Measurements from ENCODE around the gene PRPH2.
A peak's percentile ranks its signal among the peaks of the same experiment; 100 is the strongest.

Gene PRPH2

DNA sequence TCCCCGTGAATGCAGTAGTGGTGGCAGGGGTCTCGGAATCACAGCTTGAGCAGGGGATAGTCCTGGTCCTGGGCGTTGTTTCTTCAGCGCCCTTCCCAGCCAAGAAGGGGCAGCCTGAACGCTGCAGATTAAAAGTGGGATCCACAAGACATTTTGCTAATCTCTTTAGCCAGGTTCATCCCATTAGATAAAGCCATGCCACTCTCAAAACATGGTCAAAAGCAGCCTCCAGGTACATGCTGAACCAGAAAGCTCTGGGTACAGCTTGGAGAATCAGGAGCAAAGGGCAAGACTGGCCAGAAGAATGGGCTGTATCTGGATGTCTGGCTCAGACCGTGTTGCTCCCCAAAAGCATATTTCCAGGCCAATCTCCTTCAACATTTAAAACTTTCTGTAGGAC, at the start of gene PRPH2:
Gene PRPH2, minus strand, starts transcription at position 101 of the 400 bp plus-strand sequence. CDS start 263 bp downstream, outside the sequence.
- DNase-seq, result no peak

GRCh38 chr6:42771741-42772100, 49.3 kb upstream of the PRPH2 start:
- no peak for DNase-seq

DNA sequence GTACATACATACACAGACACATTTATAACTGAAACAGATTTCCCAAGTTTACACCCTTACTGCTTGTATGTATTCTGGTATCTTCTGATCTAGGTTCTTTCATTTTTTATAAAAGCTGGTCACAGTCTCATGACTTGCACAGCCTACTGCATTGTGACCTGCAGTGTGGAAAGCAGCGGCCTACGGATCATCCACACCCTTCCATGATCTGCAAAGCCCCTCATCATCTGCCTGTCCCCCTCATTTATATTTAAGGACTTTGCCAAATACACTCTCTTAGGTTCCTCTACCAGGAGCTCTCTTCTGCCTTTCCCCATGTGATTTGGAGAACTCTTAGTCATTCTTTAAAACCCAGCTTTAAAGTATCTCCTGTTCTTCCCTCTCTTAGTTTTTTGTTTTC, 47.4 kb upstream of the PRPH2 start:
- DNase-seq, result no peak

DNA sequence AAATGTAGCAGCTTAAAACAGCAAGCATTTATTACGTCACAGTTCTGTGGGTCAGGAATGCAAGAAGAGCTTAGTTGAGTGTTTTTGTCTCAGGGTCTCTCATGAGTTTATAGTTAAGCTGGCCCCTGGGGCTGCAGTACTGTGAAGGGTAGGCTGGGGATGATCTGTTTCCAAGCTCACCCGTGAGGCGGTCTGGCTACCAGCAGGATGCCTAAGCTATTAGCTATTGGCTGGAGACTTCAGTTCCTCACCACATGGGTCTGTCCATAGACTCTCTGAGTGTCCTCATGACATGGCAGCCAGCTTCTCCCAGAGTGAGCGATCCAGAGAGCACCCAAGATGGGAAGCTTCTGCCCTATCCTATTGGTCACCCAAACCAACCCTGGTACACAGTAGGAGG, 46.7 kb upstream of the PRPH2 start:
- DNase-seq, result no peak

DNA sequence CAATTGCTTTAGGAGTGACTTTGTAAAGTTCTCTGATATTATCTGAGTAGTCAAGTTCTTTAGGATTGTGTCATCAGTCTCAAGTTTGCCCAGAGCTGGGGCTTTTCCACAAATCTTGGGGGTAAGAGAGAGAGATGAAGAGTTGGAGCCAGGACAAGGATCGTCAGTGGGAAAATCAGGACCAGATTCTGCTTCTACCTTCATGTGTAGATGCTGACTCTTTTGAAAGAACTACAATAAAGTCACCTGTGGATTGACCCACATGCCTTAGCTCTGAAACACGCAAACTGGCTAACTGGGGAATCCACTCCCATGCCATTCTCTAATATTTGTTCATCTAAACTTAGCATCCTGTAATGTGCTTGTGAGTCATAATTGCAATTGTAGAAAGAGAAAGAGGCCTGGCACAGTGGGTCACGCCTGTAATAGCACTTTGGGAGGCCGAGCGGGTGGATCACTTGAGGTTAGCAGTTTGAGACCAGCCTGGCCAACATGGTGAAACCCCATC, 43.8 kb upstream of the PRPH2 start:
- DNase-seq, result no peak

DNA sequence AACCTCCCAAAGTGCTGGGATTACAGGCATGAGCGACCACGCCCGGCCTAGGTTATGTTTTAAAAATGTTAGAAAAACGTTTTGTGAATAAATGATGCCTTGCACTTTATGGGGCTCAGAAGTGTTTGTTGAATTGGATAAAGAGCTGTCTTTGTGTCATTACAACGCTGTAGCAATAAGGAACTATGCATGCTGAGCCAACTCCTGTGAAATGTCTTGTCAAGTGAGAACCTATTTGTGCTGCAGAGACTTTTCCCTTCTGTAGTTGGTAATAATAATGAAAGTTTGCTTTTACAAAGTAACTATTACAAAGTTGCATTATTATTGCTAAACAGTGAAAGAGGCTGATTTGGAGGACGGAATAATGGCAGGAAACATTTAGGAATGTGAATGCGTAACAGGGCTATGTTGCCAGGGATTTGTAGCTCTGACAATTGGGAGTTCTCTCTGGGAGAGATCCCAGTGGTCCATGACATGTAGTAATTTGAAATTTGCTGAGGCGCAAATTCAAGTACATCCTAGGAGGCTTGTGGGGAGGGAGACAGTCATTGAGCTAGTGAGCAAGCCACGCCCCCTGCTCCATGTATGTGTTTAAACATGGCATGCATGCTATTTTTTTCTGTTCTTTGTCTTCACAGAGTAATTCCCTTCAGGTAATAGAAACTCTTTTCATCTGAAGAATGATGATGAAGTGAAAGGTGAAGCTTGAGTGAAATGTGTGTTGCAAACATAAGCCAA, 42.7 kb upstream of the PRPH2 start:
- no peak for DNase-seq

DNA sequence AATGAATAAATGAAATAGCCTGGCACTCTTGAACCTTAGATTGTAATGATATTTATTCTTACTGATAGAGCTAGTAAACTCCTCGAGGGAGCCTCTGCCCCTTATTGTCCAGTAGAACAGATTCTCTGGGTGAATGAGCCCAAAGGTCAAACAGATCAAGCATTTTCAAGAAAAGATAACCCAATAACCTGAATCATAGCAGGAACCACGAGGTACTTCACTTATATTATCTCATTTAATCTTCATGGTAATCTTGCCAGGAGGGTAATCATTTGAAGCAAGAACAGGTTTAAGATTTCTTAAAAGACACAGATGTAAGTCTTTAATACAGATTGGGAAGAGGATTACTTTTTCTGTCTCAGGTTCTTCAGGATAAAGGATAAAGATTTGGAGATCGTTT, 40.6 kb upstream of the PRPH2 start:
- DNase-seq, result no peak

DNA sequence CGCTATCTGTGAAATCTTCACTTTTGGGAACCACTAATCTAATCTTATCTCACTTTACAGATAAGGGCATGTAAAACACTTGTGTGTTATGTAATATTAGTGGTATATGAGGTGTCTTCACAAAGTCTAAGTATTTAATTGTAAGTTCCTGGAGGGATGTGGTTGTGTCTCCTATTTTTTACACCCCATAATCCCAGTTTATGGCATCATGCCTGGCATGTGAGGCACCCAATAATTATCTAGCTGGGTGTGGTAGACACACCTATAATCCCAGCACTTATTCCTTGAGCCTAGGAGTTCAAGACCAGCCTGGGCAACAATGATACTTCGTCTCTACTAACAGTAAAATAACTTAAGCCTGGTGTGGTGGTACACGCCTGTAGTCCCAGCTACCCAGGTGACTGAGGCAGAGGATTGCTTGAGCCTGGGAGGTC, 40.0 kb upstream of the PRPH2 start:
- DNase-seq, result no peak

DNA sequence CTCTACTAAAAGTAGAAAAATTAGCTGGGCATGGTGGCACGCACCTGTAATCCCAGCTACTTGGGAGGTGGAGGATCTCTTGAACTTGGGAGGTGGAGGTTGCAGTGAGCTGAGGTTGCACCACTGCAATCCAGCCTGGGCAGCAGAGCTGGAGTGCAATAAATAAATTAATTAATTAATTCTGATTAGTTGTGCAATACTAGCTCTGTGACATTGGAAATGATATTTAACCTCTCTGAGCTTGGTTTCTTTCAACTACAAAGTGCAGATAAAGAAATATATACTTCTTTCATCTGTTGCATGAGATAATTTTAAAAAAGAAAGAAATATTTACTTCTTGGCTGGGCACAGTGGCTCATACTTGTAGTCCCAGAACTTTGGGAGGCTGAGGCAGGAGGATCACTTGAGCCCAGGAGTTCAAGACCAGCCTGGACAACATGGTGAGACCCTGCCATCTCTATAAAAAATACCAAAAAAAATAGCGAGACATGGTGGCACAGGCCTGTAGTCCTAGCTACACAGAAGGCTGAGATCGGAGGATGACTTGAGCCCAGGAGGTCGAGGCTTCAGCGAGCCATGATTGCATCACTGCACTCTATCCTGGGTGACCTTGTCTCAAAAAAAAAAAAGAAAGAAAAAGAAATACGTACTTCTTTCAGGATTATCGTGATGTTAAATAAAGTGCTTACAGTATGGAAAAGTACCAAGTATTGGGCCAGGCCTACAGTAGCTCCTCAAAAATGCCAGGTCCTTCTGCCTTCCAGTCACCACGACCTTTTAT, 39.1 kb upstream of the PRPH2 start:
- no peak for DNase-seq

DNA sequence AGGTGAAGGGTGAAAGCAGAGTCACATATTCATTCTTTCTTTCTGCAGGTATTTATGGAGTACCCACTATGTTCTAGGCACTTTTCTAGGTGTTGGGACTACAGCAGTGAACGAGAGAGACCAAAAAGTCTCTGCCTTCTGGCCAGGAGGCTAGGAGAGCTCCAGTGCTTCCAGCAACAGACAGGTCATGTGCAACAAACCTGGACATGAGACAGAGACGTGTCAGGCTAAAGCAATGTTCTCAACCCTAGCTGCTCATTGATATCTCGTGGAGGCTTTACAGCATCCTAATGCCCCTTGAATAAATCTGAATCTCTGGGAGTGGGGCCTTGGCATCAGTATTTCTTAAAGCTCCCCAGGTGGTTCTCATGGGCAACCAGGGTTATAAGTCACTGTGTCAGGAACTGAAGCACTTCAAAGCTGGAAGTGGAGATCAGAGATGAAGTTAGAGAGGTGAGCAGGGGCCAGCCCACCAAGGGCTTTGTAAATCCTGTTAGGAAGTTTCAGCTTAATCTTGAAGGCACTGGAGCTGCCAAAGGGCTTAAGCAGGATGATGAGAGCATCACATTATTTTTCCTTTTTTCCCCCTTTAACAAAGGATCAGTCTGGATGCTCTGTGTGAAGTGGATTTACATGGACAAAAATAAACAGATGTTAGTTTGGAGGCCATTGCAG, 36.5 kb upstream of the PRPH2 start:
- no peak for DNase-seq

DNA sequence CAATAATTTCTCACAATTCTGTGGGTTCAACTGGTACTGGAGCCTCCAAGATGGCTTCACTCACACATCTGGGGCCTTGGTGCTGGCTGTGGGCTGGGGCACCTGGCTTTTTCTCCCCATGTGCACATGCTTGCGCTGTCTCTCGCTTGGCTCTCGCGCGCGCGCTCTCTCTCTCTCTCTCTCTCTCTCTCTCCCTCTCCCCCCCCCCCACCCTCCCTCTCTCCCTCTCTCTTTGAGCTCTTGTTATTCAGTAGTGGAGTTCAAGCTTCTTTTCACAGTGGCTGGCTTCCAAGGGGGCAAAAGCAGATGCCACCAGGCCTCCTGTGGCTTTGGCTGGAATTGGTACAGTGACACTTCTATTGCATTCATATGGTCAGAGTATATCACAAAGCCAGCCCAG, 34.3 kb upstream of the PRPH2 start:
- DNase-seq, result no peak

DNA sequence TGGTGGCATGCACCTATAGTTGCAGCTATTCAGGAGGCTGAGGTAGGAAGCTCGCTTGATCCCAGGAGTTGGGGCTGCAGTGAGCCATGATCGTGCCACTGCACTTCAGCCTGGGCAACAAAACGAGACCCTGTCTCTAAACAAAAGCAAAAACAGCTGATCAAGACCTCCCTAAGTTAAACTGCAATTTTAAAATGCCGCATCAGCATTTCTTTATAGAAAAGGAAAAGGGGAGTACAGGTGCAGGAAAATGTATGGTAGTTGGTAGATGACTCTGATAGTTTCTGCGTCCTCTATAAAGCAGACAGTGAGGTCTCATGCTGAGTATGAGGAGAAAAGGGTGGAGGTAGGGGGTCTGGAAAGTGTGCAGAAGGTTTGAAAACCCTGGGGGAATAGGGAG, 32.4 kb upstream of the PRPH2 start:
- DNase-seq, result no peak

- DNase-seq, result no peak
Measured at GRCh38 chr6:42751055-42751454, 28.7 kb upstream of the PRPH2 start.

DNA sequence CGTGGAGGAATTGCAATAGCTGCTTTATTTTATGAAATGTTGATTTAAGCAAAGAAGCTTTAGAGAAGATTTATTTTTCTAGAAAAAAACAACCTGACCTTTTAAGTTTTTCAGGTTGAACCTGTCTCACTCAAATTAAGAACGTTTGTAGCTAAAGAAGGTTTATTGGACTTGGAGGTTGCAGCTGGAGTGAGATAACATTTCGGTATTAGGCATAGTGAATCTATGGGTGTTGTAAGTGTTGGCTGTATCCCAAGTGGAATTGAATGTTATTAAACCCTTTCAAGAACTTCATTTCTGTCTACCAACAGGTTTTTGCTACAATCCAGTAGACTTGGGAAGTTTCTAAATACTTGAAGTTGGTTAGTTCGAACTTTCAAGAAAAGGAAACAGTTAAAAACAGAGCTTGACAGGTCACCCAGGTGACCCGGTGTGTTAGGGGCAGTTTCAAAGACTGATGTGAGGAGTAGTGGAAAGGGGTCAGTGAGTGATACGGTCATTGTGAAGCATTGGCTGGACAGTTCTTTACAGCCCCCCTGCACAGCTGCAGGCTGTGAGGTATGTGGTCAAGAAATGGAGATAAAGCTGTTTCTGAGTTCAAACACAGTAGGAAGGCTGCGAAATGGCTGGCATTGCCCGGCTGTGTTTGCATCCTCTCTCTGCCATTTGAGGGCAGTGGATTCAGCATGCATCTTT, 26.0 kb upstream of the PRPH2 start:
- DNase-seq, result peak in 1 of 2 experiments; percentile 30

DNA sequence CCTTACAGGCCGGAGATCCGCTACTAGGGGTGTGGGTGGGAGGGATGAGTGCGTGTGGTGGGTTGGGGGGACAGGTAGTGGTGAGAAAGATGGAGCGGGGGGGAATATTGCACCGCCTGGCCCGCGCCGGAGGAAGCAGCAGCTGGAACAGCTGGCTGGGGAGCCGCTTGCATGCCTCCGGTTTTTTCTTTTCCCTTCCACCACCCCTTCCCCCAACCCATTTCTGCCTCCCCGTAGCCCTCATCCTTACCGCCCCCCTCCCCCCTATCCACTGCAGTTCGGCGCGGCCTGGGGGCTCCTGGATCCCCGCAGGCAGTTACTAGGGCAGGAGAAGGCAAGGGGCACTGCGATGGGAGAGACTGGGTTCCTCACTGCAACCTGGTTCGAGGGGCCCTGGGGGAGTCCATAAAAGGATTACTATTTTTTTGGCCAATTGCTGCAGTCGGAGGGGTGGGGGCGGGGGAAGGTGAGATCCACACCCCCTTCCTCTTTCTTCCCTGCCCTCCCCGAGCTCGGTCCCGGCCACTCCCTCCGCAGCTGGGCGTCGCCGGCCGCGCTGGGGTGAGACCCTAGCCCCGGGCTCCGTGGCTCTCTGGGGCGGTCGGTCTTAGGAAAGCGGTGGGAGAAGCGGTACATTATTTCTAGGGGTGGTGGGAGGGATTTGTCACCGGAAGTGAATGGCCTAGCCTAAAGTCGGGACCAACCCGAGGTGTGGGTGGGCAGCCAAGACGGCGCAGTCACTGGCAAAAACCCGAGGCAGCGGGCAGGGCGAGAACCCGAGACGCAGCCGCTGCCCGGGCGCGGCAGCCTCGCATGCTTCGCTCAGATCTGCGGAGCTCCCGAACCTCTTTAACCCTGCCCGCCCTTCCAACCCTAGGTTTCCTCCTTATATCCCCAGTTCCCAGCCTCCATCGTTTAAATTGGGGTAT, 24.3 kb upstream of the PRPH2 start:
- DNase-seq, result peak; percentile 77 to 88

DNA sequence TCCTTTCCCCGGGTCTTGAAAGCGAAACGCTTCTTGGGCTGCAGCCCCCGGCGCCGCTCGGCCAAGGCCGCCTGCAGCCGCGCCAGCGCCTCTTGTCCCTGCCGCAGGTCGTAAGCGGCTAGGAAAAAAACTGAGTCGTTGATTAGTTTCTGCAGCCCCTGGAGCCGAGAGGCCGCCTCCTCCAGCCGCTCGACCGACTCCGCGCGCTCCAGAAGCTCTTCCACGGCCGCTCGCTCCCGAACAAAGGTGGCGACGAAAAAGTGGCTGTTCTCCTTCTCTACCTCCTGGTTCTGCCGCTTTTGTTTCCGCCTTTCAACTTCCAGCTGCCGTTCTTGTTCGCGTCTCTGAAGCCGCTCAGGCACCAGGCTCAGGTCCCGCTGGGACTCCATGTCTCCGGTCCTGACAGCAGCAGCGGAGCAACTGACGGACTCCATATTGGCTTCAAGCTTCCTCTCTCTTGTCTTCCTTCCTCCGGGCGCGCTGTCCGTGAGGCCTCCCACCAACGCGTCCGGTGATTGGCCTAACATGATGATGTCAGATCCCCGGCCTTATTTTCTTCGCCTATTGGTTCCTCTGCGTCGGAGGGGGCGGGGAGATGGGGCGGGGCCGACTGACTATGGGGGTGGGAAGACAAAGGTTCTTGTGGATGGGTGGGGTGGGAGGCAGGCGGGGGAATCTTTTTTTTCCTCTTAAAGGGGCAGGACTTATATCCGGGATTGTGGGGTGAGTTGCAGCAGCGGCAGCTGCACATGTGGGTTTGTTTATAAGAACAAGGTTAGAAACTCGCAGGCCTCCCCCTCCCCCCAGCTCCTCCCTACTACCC, 23.5 kb upstream of the PRPH2 start, which contains the start of gene TBCC:
Gene TBCC, minus strand, starts transcription at position 464 of the 823 bp plus-strand sequence. Its CDS starts 30 bp downstream, at position 434.
- peak; percentile 98 to 99 for DNase-seq

- DNase-seq, result peak; percentile 40 to 42
Measured at GRCh38 chr6:42745083-42745639, 22.8 kb upstream of the PRPH2 start.

DNA sequence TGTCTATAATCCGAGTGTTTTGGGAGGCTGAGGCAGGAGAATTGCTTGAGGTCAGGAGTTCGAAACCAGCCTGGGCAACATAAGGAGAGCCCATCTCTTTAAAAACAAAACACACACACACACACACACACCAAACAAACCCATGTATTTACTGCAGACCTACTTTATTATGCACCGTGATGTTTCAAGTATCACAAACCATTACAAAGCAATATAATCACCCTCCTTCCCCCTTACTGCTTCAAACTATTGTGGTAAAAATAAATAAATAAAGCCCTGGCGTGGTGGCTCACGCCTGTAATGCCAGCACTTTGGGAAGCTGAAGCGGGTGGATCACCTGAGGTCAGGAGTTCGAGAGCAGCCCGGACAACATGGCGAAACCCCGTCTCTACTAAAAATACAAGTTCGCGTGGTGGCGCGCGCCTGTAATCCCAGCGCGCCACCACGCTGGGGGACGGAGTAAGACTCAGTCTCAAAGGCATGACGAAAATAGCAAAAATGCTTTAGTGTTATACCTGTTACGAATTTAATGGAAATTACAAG, 22.0 kb upstream of the PRPH2 start:
- no peak for DNase-seq

- DNase-seq, result peak; percentile 41 to 55
Measured at GRCh38 chr6:42742116-42742894, 19.9 kb upstream of the PRPH2 start.

Data from AML-193 (cell line).